WTC11 (cell line): ENCODE data around the gene ENKUR.

Experiments used
- CTCF ChIP-seq: fragments of 200-600 bp; IDR thresholded peaks from 2 replicates; pipeline ENCODE4 v1.8.0; 2022; ENCODE audit warnings: antibody characterized with exemption
- ESRRA ChIP-seq: sonication (generic); formaldehyde crosslinking; IDR thresholded peaks from 2 replicates; pipeline ENCODE4 v1.8.1; 2022; ENCODE audit warnings: mild to moderate bottlenecking, missing genetic modification reagents, borderline replicate concordance
- IRF1 ChIP-seq: sonication (generic); formaldehyde crosslinking; IDR thresholded peaks from 2 replicates; pipeline ENCODE4 v1.8.0; 2023; ENCODE audit warnings: missing genetic modification reagents
- MAX ChIP-seq: sonication (generic); formaldehyde crosslinking; IDR thresholded peaks from 2 replicates; pipeline ENCODE4 v1.8.0; 2022; ENCODE audit warnings: mild to moderate bottlenecking, missing genetic modification reagents
- NFATC4 ChIP-seq: fragments of 250-450 bp; sonication (Bioruptor Pico); IDR thresholded peaks from 2 replicates; pipeline ENCODE4 v1.9.0; 2021; ENCODE audit warnings: mild to moderate bottlenecking
- RELA ChIP-seq: sonication (generic); formaldehyde crosslinking; IDR thresholded peaks from 2 replicates; pipeline ENCODE4 v1.8.1; 2022; ENCODE audit warnings: missing genetic modification reagents, mild to moderate bottlenecking, borderline replicate concordance
- SOX15 ChIP-seq: fragments of 250-450 bp; sonication (Bioruptor Pico); IDR thresholded peaks from 2 replicates; pipeline ENCODE4 v1.9.0; 2021; ENCODE audit warnings: mild to moderate bottlenecking
- USF2 ChIP-seq: sonication (generic); formaldehyde crosslinking; IDR thresholded peaks from 2 replicates; pipeline ENCODE4 v1.8.1; 2023; ENCODE audit warnings: mild to moderate bottlenecking, missing genetic modification reagents, moderate library complexity
- ZNF219 ChIP-seq: sonication (generic); formaldehyde crosslinking; IDR thresholded peaks from 2 replicates; pipeline ENCODE4 v1.8.0; 2023; ENCODE audit warnings: missing genetic modification reagents, mild to moderate bottlenecking, borderline replicate concordance

- TF ChIP-seq NFATC4 (CRISPR knock-in tag) (no peak), CTCF (no peak), ZNF219 (CRISPR knock-in tag) (no peak), USF2 (no peak), MAX (CRISPR knock-in tag) (no peak), SOX15 (no peak), RELA (CRISPR knock-in tag) (no peak), IRF1 (CRISPR knock-in tag) (no peak), ESRRA (CRISPR knock-in tag) (no peak)
Observed at GRCh38 chr10:24989867-24990266, 26.1 kb downstream of the ENKUR start.
